Tibial nerve (tissue), 3 donors: Measurements from ENCODE around the gene FOXI1.

Experiments used
- CTCF ChIP-seq, 5 experiments: fragments of 200-600 bp in 3 of 5; fragments of 450-650 bp in 2 of 5; sonication (generic) in 3 of 5; IDR thresholded peaks; one replicate each; pipeline ENCODE4 v1.5.1; 2016 to 2019; ENCODE audit warnings: antibody characterized with exemption in 5 of 5, mild to moderate bottlenecking in 3 of 5, moderate library complexity in 2 of 5
- POLR2A ChIP-seq, 2 donors: fragments of 450-650 bp; IDR thresholded peaks; one replicate each; pipeline ENCODE4 v1.6.1; 2017; ENCODE audit warnings: antibody characterized with exemption in 2 of 2, mild to moderate bottlenecking in 2 of 2, moderate library complexity in 2 of 2

DNA sequence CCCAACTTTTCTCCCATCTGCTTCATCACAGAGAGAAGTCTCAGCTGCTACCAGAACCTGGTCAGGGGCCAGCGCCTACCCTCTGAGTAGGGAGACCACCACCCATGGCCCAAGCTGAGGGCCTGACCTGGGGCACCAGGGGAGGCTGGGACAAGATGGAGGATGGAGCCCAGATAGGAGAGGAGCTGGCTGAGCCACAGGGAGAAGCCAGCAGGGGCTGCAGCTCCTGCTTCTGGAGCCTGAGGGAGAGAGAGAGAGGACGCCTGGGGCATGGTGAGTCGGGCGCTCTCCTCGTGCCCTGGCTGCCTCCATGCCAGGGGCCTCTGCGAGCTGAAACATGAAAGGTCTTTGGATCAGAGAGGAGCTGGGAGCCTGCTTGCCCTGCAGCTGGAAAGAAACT is 1.4 kb upstream of the FOXI1 start:
- no peak for TF ChIP-seq CTCF (IDR thresholded peaks at IDR 0.05)
- TF ChIP-seq POLR2A (IDR thresholded peaks at IDR 0.05): no peak
